PC-3 (cell line): ENCODE results near the gene SLC25A48.

Experiments used
- CTCF ChIP-seq: fragments of 300-600 bp; sonication (generic); conservative IDR thresholded peaks from 2 replicates; pipeline ENCODE4 v1.5.1; 2017; ENCODE audit warnings: antibody characterized with exemption, low read depth, mild to moderate bottlenecking, low read length
- EZH2phosphoT487 ChIP-seq: fragments of 300-600 bp; sonication (generic); IDR thresholded peaks from 2 replicates; pipeline ENCODE4 v1.6.1; 2018; ENCODE audit warnings: mild to moderate bottlenecking, antibody characterized with exemption, low read length, borderline replicate concordance

- TF ChIP-seq CTCF (no peak), EZH2phosphoT487 (no peak)
These were observed 50.6 kb downstream of the SLC25A48 start for GRCh38 chr5:135885031-135885430.
